Left cardiac atrium (tissue), 4 donors: ENCODE results near the gene CYP46A1. TPM values are rescaled to one million over a fixed set of nuclear protein-coding genes. Genes with fewer than 3 reads are reported as not detected.
A peak's percentile ranks its signal among the peaks of the same experiment; 100 is the strongest.

ENCODE experiments used
- ATAC-seq, 2 donors: fragments of 200-7000 bp; cut with Tn5 transposase; one replicate each; pipeline ENCODE4 v1.9.1; 2020; ENCODE audit warnings: mild to moderate bottlenecking in 2 of 2, moderate library complexity in 2 of 2
- DNase-seq: peaks from one replicate; pipeline ENCODE4 v3.0.0-alpha.2; 2020
- intact Hi-C, 2 donors: fragments of 100-400 bp; cut with DNase I; formaldehyde crosslinking; loops; one replicate each; pipeline versions ENCODE4 v1.14.1 to v1.15.1; 2022 to 2023
- total RNA-seq, 2 donors: library from RNA; stranded (reverse); fragmentation: NEBNext Ultra II Directional; extraction: Animal tissue kit (Norgen Biotek cat#: 25700); gene quantifications; one replicate each; pipeline ENCODE4 v1.2.1, GENCODE V29; 2021
- donor health status: DM: no; HTN: yes; CAD: no.
- donor health status: DM: no; HTN: yes; CAD: no; lungs with severe emphysema.
- donor health status: DM: yes; HTN: yes; CAD: no.
- donor health status: Dilated cardiomyopathy.

CYP46A1 gene
- total RNA-seq, 2 donors from 2014 or later: 4.1 to 4.7 TPM

GRCh38 chr14:99670361-99671234, 13.5 kb upstream of the CYP46A1 start:
- intact Hi-C loops: no loop called here
- no peak for DNase-seq
- ATAC-seq: no peak

- ATAC-seq (peak in 1 of 2 donors; percentile 48), DNase-seq (no peak)
- intact Hi-C loops: no loop called here
Measured at GRCh38 chr14:99671235-99672224, 12.6 kb upstream of the CYP46A1 start.

- ATAC-seq: no peak
- intact Hi-C loops: no loop called here
- DNase-seq: no peak
Measured at GRCh38 chr14:99672506-99673304, 11.4 kb upstream of the CYP46A1 start.

GRCh38 chr14:99673305-99674063, 10.6 kb upstream of the CYP46A1 start:
- intact Hi-C loops: no loop called here
- DNase-seq (no peak), ATAC-seq (no peak)

GRCh38 chr14:99674064-99674650, 9.9 kb upstream of the CYP46A1 start:
- DNase-seq: no peak
- intact Hi-C loops: no loop called here
- no peak for ATAC-seq

- no peak for DNase-seq
- ATAC-seq: no peak
- intact Hi-C loops: no loop called here
Measured at GRCh38 chr14:99674776-99675381, 9.2 kb upstream of the CYP46A1 start.

GRCh38 chr14:99675382-99675835, 8.7 kb upstream of the CYP46A1 start:
- DNase-seq (no peak), ATAC-seq (no peak)
- intact Hi-C loops: no loop called here

- ATAC-seq (no peak), DNase-seq (no peak)
- intact Hi-C loops: no loop called here
Measured at GRCh38 chr14:99675951-99676350, 8.1 kb upstream of the CYP46A1 start.

- ATAC-seq: no peak
- DNase-seq: no peak
- intact Hi-C loops: no loop called here
Measured at GRCh38 chr14:99676657-99677056, 7.4 kb upstream of the CYP46A1 start.

- DNase-seq (no peak), ATAC-seq (peak; percentile 39 to 60)
- intact Hi-C loops: no loop called here
Measured at GRCh38 chr14:99677231-99678140, 6.6 kb upstream of the CYP46A1 start.

GRCh38 chr14:99678198-99678597, 5.9 kb upstream of the CYP46A1 start:
- DNase-seq (no peak), ATAC-seq (no peak)
- intact Hi-C loops: no loop called here

- ATAC-seq (no peak), DNase-seq (no peak)
- intact Hi-C loops: no loop called here
Measured at GRCh38 chr14:99679111-99679510, 5.0 kb upstream of the CYP46A1 start.

GRCh38 chr14:99679543-99679942, 4.6 kb upstream of the CYP46A1 start:
- intact Hi-C loops: no loop called here
- ATAC-seq (no peak), DNase-seq (no peak)

- intact Hi-C loops: loop anchor here in 1 of 2 donors (5.0 kb wide), 1 partner anchor 207 kb away; no protein-coding TSS in a partner anchor
Measured at GRCh38 chr14:99679996-99680395, 4.1 kb upstream of the CYP46A1 start.

GRCh38 chr14:99681101-99681831, 2.8 kb upstream of the CYP46A1 start:
- intact Hi-C loops: loop anchor here in 1 of 2 donors (5.0 kb wide), 1 partner anchor 206 kb away; no protein-coding TSS in a partner anchor
- DNase-seq (no peak), ATAC-seq (no peak)

More at GRCh38 chr14:99679996-99680395, 4.1 kb upstream of the CYP46A1 start:
- DNase-seq: no peak
- ATAC-seq: no peak

- ATAC-seq (no peak), DNase-seq (no peak)
- intact Hi-C loops: loop anchor here (2.0 to 5.0 kb wide), 2 partner anchors 203 to 206 kb away; no protein-coding TSS in a partner anchor
Measured at GRCh38 chr14:99681832-99682148, 2.3 kb upstream of the CYP46A1 start.
